ENCODE data around the gene USP9Y. TPM values are rescaled to one million over a fixed set of nuclear protein-coding genes. Genes with fewer than 3 reads are reported as not detected.

Gene USP9Y
- total and polyA plus RNA-seq, 2 donors (not counting 1 experiment from before 2014, with no cell fraction given), result 42.1 TPM; not detected in 1

GRCh38 chrY:12846793-12847192 lies 145.8 kb downstream of the USP9Y start:
- no peaks in the 10 kb centered on the region for H4K20me1 ChIP-seq (ENCODE audit: control insufficient read depth, insufficient read depth, low read length, poor library complexity, severe bottlenecking)
- no peak overlapping the region for H3K27ac ChIP-seq (ENCODE audit: low read length in 2 of 2)
- no peaks in the 10 kb centered on the region for H3K4me1 ChIP-seq (ENCODE audit: control insufficient read depth in 2 of 2, insufficient read depth in 2 of 2, low read length in 2 of 2)
- Mint-ChIP-seq H3K27ac (no peak overlapping the region), H3K9me3 (ENCODE audit: insufficient read depth) (no peaks in the 10 kb centered on the region), H3K4me3 (no peak overlapping the region), H3K27me3 (no peaks in the 10 kb centered on the region), H3K4me1 (no peaks in the 10 kb centered on the region)
- H3K36me3 ChIP-seq (replicated peaks in 1 of 2; ENCODE audit: control extremely low read depth in 1 of 2, control insufficient read depth in 1 of 2, extremely low read depth in 1 of 2, insufficient read depth in 2 of 2, low read length in 1 of 2), result peaks cover 0 to 3% of the 10 kb centered on the region in 2 experiments
- TF ChIP-seq EZH2 (IDR thresholded peaks at IDR 0.05; ENCODE audit: borderline replicate concordance, insufficient read depth, low read depth, low read length, poor library complexity, severe bottlenecking) (no peak), CTCF (IDR thresholded peaks at IDR 0.05) (no peak)
- H3K4me2 ChIP-seq (replicated peaks; ENCODE audit: low read depth, low read length, poor library complexity, severe bottlenecking), result no peak overlapping the region
- no peak overlapping the region for H3K4me3 ChIP-seq (ENCODE audit: control extremely low read depth in 1 of 5, extremely low read depth in 1 of 5, insufficient read depth in 1 of 5, low read depth in 2 of 5, low read length in 4 of 5)
- H3K9me3 ChIP-seq (ENCODE audit: control extremely low read depth in 1 of 3, control insufficient read depth in 2 of 3, insufficient read depth in 1 of 3, low read length in 2 of 3), result no peaks in the 10 kb centered on the region
- H3K79me2 ChIP-seq (ENCODE audit: control insufficient read depth, insufficient read depth, low read length), result no peaks in the 10 kb centered on the region
- no peak overlapping the region for H3K9ac ChIP-seq (ENCODE audit: low read length)
- ChIA-PET CTCF (no interaction called here), POLR2A (no interaction called here)
- no peak for ATAC-seq (ENCODE audit: low read depth)
- no peak for DNase-seq
- no peak overlapping the region for H2AFZ ChIP-seq (ENCODE audit: insufficient read depth, low read depth, low read length, poor library complexity, severe bottlenecking)
- WGBS (ENCODE audit: insufficient coverage), result no CpG with 5 or more reads among the region's 3 CpGs
- intact Hi-C loops (cut with micrococcal nuclease), result no loop called here
- no peaks in the 10 kb centered on the region for H3K27me3 ChIP-seq (replicated peaks in 1 of 4; ENCODE audit: control extremely low read depth in 1 of 4, control insufficient read depth in 3 of 4, insufficient read depth in 4 of 4, low read length in 3 of 4)

- Histone ChIP-seq H3K79me2 (ENCODE audit: control insufficient read depth, insufficient read depth, low read length) (no peaks in the 10 kb centered on the region), H3K4me1 (ENCODE audit: control insufficient read depth in 2 of 2, insufficient read depth in 2 of 2, low read length in 2 of 2) (no peaks in the 10 kb centered on the region), H3K4me2 (replicated peaks; ENCODE audit: low read depth, low read length, poor library complexity, severe bottlenecking) (no peak overlapping the region), H3K9ac (ENCODE audit: low read length) (no peak overlapping the region), H3K27ac (ENCODE audit: low read length in 2 of 2) (no peak overlapping the region), H4K20me1 (ENCODE audit: control insufficient read depth, insufficient read depth, low read length, poor library complexity, severe bottlenecking) (no peaks in the 10 kb centered on the region), H3K4me3 (ENCODE audit: control extremely low read depth in 1 of 5, extremely low read depth in 1 of 5, insufficient read depth in 1 of 5, low read depth in 2 of 5, low read length in 4 of 5) (no peak overlapping the region), H3K36me3 (replicated peaks in 1 of 2; ENCODE audit: control extremely low read depth in 1 of 2, control insufficient read depth in 1 of 2, extremely low read depth in 1 of 2, insufficient read depth in 2 of 2, low read length in 1 of 2) (peaks cover 0 to 20% of the 10 kb centered on the region in 2 experiments), H3K9me3 (ENCODE audit: control extremely low read depth in 1 of 3, control insufficient read depth in 2 of 3, insufficient read depth in 1 of 3, low read length in 2 of 3) (no peaks in the 10 kb centered on the region), H3K27me3 (replicated peaks in 1 of 4; ENCODE audit: control extremely low read depth in 1 of 4, control insufficient read depth in 3 of 4, insufficient read depth in 4 of 4, low read length in 3 of 4) (no peaks in the 10 kb centered on the region), H2AFZ (ENCODE audit: insufficient read depth, low read depth, low read length, poor library complexity, severe bottlenecking) (no peak overlapping the region)
- Mint-ChIP-seq H3K27me3 (no peaks in the 10 kb centered on the region), H3K27ac (no peak overlapping the region), H3K9me3 (ENCODE audit: insufficient read depth) (no peaks in the 10 kb centered on the region), H3K4me1 (no peaks in the 10 kb centered on the region), H3K4me3 (no peak overlapping the region)
- DNase-seq, result no peak
- TF ChIP-seq EZH2 (IDR thresholded peaks at IDR 0.05; ENCODE audit: borderline replicate concordance, insufficient read depth, low read depth, low read length, poor library complexity, severe bottlenecking) (no peak), CTCF (IDR thresholded peaks at IDR 0.05) (no peak)
- intact Hi-C loops (cut with micrococcal nuclease), result no loop called here
- POLR2A ChIA-PET, result no interaction called here
- CTCF ChIA-PET, result no interaction called here
- no peak for ATAC-seq (ENCODE audit: low read depth)
Observed at GRCh38 chrY:12855791-12856275, 154.8 kb downstream of the USP9Y start.
